ENCODE results near the gene IRF2BP2.

The IRF2BP2 gene

GRCh38 chr1:234606784-234607108 lies 3.2 kb downstream of the IRF2BP2 start:
- Histone ChIP-seq H3K4me1 (ENCODE audit: control insufficient read depth, insufficient read depth, low read length) (peaks cover 36% of the 10 kb centered on the region), H3K36me3 (ENCODE audit: control insufficient read depth in 2 of 2, insufficient read depth in 1 of 2, low read length in 2 of 2) (peaks cover 15 to 42% of the 10 kb centered on the region in 2 experiments), H3K4me3 (ENCODE audit: low read depth, low read length) (peak overlapping the region; percentile 88), H3K9me3 (ENCODE audit: control insufficient read depth, insufficient read depth, low read depth, low read length) (no peaks in the 10 kb centered on the region), H3K27ac (ENCODE audit: extremely low read depth, low read depth, low read length) (peak overlapping the region; percentile 99)
- TF ChIP-seq SP3 (tag by site-specific recombination; IDR thresholded peaks at IDR 0.05) (0 out of 2 replicates have a peak, but pooled peaks have one; percentile 5), ZFP3 (tag by site-specific recombination; IDR thresholded peaks at IDR 0.05; ENCODE audit: low read depth) (no peak), ZNF701 (tag by site-specific recombination; IDR thresholded peaks at IDR 0.05) (no peak), ZNF513 (tag by site-specific recombination; IDR thresholded peaks at IDR 0.05) (0 out of 2 replicates have a peak, but pooled peaks have one; percentile 6)
- TF ChIP-seq, protein P1, sequence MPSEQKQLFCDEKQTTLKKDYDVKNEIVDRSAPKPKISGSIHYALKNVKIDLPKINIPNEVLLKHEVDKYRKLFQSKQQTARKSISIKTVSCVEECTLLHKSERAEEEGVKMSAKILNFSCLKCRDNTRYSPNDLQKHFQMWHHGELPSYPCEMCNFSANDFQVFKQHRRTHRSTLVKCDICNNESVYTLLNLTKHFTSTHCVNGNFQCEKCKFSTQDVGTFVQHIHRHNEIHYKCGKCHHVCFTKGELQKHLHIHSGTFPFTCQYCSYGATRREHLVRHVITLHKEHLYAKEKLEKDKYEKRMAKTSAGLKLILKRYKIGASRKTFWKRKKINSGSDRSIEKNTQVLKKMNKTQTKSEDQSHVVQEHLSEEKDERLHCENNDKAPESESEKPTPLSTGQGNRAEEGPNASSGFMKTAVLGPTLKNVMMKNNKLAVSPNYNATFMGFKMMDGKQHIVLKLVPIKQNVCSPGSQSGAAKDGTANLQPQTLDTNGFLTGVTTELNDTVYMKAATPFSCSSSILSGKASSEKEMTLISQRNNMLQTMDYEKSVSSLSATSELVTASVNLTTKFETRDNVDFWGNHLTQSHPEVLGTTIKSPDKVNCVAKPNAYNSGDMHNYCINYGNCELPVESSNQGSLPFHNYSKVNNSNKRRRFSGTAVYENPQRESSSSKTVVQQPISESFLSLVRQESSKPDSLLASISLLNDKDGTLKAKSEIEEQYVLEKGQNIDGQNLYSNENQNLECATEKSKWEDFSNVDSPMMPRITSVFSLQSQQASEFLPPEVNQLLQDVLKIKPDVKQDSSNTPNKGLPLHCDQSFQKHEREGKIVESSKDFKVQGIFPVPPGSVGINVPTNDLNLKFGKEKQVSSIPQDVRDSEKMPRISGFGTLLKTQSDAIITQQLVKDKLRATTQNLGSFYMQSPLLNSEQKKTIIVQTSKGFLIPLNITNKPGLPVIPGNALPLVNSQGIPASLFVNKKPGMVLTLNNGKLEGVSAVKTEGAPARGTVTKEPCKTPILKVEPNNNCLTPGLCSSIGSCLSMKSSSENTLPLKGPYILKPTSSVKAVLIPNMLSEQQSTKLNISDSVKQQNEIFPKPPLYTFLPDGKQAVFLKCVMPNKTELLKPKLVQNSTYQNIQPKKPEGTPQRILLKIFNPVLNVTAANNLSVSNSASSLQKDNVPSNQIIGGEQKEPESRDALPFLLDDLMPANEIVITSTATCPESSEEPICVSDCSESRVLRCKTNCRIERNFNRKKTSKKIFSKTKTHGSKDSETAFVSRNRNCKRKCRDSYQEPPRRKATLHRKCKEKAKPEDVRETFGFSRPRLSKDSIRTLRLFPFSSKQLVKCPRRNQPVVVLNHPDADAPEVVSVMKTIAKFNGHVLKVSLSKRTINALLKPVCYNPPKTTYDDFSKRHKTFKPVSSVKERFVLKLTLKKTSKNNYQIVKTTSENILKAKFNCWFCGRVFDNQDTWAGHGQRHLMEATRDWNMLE (tag by site-specific recombination; conservative IDR thresholded peaks at IDR 0.05; ENCODE audit: low read depth) = 0 out of 2 replicates have a peak, but pooled peaks have one; percentile 1
- ChIA-PET CTCF (interaction anchor here (0.6 to 1.1 kb wide), 8 partner anchors 63 to 482 kb away, joined by 3 to 4 read pairs (median 3); no protein-coding TSS in a partner anchor), POLR2A (interaction anchor here (0.8 to 1.6 kb wide), 5 partner anchors 62 to 477 kb away, joined by 3 to 15 read pairs (median 5); no protein-coding TSS in a partner anchor)

DNA sequence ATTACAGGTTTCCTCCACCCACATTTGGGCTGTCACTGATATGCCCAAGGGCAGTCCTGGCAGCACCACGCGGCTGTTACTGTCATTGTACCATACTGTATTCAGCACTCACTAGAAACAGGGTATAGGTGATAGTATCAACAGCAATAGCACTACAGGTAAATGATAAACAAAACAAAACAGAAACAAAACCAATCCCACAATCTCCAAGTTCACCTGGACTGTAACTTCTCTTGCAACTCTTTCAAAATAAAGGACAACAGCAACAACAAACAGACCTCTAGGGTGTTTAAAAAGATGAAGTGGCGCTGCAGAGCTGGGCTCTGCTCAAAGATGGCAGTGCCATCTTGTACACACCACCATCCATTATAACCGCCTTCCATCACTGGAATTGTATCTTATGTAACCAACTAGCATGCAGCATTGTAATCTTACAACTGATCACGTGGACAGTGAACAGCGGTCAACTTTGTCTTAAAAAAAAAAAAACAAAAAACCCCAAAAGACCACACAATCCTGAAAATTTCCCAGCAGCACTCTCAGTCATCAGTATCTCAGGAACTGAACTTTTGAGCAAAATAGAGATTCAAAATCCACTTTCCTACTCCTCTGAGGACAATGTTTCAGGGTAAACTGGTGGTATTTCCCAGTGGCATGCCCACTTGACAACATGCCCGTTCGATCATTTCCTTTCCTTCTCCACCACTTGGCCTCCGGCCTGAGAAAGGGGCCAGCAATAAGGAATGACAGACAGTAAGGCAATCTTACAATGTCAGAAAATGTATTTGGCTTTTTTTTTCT lies 3.8 kb downstream of the IRF2BP2 start:
- Histone ChIP-seq H3K4me1 (ENCODE audit: control insufficient read depth, insufficient read depth, low read length) (peaks cover 36% of the 10 kb centered on the region), H3K36me3 (ENCODE audit: control insufficient read depth in 2 of 2, insufficient read depth in 1 of 2, low read length in 2 of 2) (peaks cover 15 to 42% of the 10 kb centered on the region in 2 experiments), H3K4me3 (ENCODE audit: low read depth, low read length) (peak overlapping the region; percentile 88), H3K27ac (ENCODE audit: extremely low read depth, low read depth, low read length) (peak overlapping the region; percentile 99), H3K9me3 (ENCODE audit: control insufficient read depth, insufficient read depth, low read depth, low read length) (no peaks in the 10 kb centered on the region)
- ChIA-PET CTCF (interaction anchor here (0.6 to 3.6 kb wide), 13 partner anchors 53 to 1160 kb away, joined by 3 to 46 read pairs (median 3); no protein-coding TSS in a partner anchor), POLR2A (interaction anchor here (0.8 to 1.6 kb wide), 6 partner anchors 10 to 478 kb away, joined by 3 to 15 read pairs (median 4); no protein-coding TSS in a partner anchor)
- TF ChIP-seq, protein P2, sequence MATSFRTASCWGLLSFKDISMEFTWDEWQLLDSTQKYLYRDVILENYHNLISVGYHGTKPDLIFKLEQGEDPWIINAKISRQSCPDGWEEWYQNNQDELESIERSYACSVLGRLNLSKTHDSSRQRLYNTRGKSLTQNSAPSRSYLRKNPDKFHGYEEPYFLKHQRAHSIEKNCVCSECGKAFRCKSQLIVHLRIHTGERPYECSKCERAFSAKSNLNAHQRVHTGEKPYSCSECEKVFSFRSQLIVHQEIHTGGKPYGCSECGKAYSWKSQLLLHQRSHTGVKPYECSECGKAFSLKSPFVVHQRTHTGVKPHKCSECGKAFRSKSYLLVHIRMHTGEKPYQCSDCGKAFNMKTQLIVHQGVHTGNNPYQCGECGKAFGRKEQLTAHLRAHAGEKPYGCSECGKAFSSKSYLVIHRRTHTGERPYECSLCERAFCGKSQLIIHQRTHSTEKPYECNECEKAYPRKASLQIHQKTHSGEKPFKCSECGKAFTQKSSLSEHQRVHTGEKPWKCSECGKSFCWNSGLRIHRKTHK (tag by site-specific recombination; IDR thresholded peaks at IDR 0.05) = no peak
- TF ChIP-seq ZNF202 (tag by site-specific recombination; IDR thresholded peaks at IDR 0.05; ENCODE audit: borderline replicate concordance) (no peak), GFI1B (tag by site-specific recombination; IDR thresholded peaks at IDR 0.05) (no peak), ZNF184 (tag by site-specific recombination; IDR thresholded peaks at IDR 0.05) (0 out of 2 replicates have a peak, but pooled peaks have one; percentile 7), ZNF664 (tag by site-specific recombination; IDR thresholded peaks at IDR 0.05) (no peak), ZNF785 (tag by site-specific recombination; IDR thresholded peaks at IDR 0.05) (no peak), ZNF544 (tag by site-specific recombination; IDR thresholded peaks at IDR 0.05) (no peak), AEBP2 (tag by site-specific recombination; IDR thresholded peaks at IDR 0.05; ENCODE audit: borderline replicate concordance) (no peak), ZNF777 (tag by site-specific recombination; IDR thresholded peaks at IDR 0.05; ENCODE audit: borderline replicate concordance) (no peak), PRDM6 (tag by site-specific recombination; IDR thresholded peaks at IDR 0.05) (peak; percentile 50; the same call in 1 of the 2 replicates), ZNF140 (tag by site-specific recombination; IDR thresholded peaks at IDR 0.05) (no peak), SP2 (tag by site-specific recombination; IDR thresholded peaks at IDR 0.05) (peak; percentile 20; the same call in 1 of the 2 replicates), ZBTB20 (tag by site-specific recombination; IDR thresholded peaks at IDR 0.05) (peak; percentile 27), ZBTB17 (tag by site-specific recombination; IDR thresholded peaks at IDR 0.05) (peak; percentile 91; the same call in 1 of the 2 replicates)
- TF ChIP-seq, protein P3, sequence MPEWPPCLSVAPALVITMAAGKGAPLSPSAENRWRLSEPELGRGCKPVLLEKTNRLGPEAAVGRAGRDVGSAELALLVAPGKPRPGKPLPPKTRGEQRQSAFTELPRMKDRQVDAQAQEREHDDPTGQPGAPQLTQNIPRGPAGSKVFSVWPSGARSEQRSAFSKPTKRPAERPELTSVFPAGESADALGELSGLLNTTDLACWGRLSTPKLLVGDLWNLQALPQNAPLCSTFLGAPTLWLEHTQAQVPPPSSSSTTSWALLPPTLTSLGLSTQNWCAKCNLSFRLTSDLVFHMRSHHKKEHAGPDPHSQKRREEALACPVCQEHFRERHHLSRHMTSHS (tag by site-specific recombination; IDR thresholded peaks at IDR 0.05) = no peak

Measured in HEK293 (cell line).